ENCODE measurements around the gene SOCS7.
"Not testable (repeated sequence)": the region's sequence is repeated elsewhere in the genome, so short reads cannot be mapped to it uniquely, and the experiment has no call there.

SOCS7 gene

DNA sequence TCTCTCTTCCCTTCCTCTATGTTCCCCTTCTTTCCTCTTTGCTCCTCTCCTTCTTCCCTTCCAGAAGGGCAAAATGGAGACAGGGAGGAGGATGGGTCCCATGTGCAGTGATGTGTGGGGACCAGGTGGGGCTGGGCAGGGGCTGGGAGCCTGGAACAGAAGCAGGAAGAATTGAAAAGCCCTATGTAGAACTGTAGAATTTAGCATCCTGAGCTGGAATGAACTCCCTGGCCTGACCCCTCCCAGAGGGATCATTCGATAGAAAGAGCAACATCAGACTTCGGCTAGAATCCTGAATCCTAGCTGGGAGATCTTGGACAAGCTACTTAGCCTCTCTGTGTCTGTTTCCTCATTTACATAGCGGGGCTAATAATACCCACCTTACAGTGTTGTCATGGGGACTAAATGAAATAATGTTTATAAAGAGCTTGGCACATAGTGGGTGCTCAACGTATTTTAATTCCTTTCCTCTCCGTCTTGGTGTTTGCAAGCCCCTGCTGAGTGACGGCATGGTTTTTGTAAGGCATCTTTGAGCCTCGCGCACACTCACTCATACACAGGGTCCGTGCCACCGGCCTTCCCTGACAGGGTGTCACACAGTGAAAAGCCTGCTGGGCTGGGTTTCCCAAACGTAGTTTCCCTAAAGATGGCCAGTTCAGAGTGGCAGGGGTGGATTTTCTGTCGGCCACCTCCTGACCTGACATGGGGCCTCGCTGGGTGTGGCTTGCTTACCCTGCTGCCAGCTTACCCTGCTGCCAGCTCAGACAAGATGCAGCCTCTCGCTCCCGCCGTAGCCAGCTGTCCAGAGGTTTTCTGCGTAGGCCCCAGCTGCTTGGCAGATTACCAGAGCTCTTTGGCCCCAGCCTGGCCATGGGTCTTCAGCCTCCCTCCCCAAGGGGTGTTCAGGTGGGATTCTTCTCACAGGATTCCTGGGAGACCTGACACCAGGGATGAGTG lies 70.5 kb downstream of the SOCS7 start:
- no peak for DNase-seq

DNA sequence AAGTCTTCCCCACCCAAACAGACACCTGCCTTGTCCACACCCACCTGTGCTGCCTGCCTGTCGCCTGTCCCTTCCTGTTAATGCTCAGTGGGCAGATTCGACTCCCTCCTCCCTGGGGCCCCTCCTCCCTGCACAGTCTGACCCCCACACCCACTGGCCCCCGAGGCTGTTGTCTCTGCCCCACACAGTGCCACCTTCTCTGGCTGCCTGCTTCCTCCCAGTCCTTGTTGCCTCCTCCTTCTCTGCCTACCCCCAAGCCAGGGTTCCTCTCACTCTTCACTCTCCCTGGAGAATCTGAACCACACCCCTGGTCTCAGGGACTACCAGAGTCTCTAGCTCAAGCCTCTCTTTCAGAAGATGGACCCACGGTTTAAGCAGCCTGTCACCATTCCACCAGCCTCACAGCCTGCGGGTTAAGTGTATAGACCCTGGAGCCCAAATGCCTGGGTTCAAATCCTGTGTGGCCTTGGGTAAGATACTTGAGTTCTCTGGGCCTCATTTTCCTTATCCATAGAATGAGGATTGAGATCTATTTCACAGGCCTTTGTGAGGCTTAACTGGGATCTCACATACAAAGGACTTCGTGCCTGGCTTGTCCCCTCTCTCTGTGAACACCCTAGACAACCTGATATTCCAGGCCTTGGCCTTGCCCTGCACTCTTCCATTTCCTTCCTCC lies 72.8 kb downstream of the SOCS7 start:
- no peak for DNase-seq

DNA sequence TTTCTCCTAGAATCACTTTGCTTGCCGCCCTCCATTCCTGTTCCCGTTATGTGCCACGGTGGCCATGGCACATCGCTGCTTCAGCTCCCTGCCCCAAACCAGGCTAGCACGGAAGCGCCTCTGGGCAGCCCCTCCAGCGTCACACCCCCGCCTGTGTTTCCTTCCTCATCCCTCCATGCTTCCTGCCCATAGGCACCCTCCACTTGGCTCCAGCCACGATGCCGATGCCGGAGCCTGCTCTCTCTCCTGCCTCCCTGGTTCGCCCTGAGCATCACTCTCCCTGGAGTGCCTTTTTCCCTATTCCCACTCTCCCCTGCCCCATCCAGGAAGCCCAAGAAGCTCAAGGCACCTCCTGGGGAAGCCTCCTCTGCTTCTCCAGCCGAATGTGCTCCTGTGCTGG lies 73.4 kb downstream of the SOCS7 start:
- DNase-seq, result no peak

DNA sequence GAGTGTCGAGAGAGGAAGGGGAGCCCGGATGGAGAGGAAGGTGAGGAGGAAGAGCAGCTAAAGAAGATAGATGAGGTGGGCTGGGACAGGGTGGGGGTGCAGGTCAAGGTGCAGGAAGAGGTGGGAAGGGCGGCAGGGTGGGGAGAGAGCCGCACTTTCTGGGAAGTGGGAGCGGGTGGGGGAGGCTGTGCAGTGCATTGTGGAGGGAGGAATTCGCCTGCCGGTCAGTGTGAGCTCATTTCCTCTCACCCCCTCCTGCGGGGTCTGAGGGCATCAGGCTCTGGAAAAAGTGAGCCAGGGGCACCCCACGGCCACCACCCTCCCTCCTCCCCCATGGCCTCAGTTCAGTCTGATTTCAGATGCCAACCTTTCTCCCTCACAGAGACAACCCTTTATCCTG lies 74.1 kb downstream of the SOCS7 start:
- no peak for DNase-seq

DNA sequence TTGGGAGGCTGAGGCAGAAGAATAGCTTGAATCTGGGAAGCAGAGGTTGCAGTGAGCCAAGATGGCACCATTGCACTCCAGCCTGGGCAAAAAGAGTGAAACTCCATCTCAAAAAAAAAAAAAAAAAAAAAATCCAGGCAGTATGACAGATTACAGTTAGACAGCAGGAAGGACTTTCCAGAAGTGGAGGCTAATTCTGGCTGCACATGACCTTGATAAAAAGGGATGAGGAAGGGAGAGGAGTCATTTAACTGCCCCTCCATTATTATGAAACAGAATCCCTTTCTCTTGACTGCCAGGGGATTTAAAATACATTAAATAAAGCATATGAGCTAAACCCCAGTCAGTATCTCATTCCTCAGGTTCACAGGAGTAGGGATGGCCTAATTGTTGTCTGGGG lies 74.8 kb downstream of the SOCS7 start:
- DNase-seq, result no peak

DNA sequence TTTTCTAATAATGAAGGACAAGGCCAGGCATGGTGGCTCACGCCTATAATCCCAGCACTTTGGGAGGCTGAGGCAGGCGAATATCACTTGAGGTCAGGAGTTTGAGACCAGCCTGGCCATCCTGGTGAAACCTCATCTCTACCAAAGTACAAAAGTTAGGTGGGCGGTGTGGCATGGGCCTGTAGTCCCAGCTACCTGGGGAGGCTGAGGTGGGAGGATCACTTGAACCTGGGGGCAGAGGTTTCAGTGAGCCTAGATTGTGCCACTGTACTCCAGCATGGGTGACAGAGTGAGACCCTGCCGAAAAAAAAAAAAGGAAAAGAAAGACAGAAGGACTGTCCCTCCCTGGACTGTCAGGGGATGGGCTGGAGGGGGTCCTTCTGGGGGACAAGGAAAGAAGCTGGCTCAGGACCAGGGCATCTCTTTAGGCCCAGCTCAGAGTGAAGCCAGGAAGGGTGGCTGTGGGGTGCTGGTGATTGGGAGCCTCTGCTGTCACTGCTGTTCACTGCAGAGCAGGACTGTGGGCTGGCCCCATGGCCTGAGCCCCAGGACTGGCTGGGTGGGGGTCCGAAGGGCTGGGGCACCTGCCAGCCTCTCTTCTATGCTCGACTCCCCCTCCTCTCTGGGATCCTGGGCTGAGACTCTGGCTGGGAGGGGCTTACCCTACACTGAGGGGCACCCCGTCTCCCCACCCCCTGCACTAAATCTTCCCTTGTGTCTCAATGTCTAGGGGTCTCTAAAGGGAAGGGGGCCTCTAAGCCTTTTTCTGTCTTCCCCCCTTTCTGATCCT lies 75.7 kb downstream of the SOCS7 start:
- DNase-seq, result no peak

DNA sequence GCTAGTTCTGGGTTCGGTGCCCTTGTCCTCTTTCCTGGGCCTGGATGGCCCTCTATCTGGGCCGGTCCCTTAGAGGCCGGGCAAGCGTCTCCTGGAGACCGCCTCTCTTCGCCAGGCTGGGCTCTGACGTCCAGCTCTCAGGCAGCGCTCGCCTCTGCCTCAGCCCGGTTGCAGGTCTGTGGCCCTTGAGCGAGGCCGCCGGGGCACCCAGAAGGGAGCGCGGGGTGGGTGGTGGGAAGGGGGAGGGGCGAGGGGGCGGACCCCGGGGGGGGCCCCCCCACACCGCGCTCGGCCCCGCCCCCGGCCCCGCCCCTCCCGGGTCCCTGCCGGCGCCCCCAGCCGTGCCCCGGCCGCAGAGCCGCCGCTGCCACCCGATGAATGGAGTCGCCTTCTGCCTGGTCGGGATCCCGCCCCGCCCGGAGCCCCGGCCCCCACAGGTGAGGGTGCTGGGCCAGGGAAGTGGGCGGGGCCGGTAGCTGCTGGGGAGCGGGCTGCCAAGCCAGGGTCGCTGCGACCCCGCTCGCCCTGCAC lies 76.5 kb downstream of the SOCS7 start, which contains the start of gene ARHGAP23:
Gene ARHGAP23 (plus strand): TSS at position 353 of the 531 bp plus-strand sequence. CDS start 22 bp downstream, at position 375.
- no peak for DNase-seq

DNA sequence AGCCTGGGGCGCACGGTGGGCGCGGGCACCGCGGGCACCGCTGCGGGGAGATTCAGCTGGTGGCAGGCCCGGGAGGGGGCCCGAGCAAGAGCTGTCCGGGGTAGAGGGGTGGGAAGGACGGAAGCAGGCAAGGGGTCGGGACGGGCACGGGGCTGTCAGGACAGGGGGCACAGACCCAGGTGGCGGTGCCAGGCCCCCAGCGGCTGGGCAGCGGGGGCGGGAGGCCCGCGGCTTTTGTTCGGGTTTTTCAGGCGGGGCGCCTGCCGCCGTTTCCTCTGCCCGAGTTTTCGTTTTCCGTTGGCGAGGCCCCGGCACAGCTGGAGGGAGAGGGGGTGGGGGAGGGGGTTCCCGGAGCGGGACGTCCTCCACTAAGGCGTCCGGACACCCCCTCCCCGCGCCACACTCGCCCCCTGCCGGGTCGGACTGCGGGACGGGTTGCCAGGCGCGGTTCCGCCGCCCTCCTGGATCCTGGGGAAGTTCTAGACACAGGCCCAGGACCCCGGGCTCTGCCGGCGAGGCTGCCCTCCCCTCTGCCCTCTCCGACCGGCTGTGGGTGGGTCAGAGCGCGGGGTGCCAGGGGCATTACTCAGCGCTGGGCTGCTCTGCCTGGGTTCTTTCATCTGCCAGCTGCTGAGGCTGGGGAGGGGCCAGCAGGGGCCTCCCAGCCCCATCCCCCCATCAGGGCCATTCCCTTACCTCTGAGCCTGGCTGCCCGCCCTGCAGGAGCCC lies 77.2 kb downstream of the SOCS7 start:
- no peak for DNase-seq

DNA sequence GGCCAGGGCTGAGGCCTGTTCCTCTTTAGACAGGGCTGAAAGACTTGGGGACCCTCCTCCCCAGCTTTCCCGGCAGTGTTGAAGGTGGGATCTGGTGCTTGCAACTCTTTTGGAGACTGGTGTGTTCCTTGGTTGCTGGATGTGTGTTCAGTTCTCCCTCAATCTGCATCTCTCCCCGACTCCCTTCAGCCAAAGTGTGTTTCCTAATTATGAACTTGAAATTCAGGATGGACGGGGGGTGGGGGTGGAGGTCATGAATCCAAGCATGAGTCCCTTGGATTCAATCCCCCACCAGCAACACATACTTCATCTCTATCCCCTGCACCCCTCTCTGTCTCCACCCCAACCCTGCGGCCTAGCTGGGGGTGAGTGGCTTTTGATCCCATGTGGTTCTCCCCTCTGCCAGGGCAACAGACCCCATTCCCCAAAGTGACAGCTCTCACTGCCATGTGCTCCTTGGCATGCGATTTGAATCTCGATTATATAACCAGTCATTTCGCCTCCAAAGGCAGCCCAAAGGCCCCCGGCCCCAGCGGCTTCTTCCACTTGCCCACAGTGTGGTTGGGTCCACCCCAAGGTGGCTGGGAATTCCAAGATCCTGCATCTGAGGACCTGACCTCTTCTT lies 77.9 kb downstream of the SOCS7 start:
- DNase-seq, result no peak

DNA sequence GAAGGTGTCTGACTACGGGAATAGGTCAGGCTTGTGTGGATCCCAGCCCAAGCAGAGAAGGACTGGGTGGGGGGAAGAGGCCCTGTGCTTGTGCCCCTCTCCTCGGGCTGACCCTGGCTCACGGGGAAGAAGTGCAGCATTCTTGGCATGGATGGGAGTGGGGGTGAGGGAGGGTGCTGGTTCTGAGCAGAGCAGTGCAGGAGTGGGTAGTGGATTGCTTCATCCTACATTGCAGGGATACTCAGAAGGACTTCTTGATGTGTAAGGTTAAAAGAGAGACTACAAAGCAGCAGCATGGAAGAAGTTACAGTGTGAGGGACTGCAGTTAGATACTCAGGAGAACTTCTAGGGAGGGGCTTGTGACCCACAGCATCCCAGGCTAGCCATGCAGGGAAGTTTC lies 78.7 kb downstream of the SOCS7 start:
- DNase-seq, result no peak

DNA sequence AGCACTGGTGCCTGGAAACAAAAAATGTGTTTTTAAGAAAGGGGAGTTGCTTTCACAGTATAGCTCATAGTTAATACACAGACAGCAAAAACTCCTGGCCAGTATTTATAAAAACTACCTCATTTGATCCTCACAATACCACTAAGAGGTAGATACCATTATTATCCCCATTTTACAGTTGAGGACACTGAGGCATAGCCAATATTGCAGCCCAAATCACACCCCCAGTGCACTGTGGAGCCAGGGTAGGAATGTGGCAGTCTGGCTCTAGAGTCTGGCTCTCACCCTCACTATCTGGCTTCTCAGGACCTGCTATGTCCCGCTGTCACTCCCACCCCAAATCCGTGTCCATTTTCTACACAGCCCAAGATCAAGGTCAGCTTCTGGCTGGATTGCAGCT lies 79.2 kb downstream of the SOCS7 start:
- no peak for DNase-seq

DNA sequence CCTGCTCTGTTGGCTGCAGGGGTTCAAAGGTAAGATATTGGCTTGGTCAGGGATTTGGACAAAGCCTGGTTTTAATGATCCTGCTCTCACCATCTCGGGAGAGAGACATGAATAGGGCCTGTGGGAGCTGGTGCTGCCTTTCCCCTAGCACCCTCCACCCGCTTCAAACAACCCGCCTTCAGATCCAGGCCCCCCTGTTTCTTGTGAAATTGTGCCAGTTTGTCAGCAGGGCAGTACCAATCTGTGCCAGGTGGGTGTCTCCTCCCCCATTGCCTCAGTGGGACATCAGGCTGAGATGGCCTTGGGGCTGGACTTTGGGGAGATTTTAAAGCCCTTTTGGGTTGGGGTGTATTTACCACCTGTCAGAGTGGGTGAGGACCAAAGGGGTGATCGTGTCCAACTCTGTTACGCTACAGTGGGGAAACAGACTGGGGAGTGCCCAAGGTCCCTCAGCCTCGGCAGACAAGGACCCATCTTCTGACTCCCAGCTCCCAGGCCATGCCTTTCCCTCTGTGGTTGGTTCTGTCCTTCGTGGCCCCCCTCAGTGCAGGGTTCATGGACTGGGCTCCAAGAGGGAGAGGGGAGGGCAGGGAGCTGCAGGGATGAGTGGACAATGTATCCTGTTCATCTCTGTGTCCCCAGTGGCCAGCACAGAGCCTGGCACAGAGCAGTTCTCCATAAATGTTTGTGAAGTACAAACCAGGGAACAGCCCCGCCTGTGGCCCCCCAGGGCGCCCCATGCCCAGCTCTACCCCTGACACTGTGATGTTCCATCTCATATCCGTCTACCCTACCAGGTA lies 79.9 kb downstream of the SOCS7 start:
- no peak for DNase-seq

DNA sequence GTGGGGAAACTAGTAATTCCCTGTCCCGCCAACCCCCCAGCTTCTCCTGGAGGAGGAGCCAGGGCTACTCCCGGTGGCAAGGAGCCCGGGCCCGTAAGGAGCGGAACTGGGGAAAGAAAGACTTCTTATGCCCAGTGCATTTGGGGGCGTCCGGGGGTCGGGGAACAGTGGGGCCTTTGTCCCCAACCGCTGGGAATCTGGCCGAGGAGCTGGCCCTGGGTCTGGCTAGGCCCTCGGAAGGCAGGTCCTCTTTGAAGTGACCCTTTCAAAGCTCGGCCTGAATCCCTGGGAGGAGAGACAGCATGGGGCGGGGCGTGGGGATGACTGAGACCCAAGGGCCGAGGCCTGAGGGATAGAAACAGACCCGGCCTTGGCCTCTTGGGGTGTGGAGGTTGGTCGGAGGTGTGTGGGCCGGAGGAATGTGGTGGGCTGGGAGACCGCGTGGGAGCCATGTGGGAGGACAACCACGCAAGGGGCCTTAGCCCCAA lies 82.6 kb downstream of the SOCS7 start:
- DNase-seq, result no peak

DNA sequence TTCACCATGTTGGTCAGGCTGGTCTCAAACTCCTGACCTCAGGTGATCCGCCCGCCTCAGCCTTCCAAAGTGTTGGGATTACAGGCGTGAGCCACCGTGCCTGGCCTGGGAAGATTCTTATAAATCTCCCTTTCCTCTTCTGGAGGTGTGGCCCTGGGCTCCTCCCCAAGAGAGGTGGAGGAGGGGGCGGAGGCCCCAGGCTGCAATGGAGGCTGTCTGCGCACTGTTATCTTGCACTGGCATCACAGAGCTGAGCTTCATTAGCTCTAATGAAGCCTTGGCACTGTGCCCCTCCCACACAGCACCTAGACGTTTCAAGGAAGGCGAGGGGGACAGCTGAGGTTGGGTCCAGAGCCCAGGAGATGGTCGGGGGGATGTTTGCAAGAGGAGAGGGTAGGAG lies 84.2 kb downstream of the SOCS7 start:
- no peak for DNase-seq

DNA sequence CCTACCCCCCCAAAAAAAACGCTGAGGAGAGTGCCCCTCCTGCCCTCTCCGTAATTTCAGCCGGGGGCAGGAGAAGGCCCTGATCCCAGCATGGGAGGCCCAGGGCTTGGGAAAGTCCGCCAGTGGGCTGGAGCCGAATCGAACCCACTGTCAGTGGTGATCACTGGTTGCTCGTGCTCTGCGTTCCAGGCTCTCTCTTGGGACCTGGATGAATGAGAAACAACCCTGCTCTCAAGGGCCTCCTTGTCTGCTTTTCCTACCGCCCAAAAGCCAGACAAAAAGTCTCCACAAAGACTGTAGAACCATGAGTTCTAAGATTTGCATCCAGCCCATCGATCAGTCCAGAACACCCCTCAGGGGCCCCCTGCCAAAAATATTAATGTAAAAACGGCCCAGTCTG lies 84.7 kb downstream of the SOCS7 start:
- no peak for DNase-seq

DNA sequence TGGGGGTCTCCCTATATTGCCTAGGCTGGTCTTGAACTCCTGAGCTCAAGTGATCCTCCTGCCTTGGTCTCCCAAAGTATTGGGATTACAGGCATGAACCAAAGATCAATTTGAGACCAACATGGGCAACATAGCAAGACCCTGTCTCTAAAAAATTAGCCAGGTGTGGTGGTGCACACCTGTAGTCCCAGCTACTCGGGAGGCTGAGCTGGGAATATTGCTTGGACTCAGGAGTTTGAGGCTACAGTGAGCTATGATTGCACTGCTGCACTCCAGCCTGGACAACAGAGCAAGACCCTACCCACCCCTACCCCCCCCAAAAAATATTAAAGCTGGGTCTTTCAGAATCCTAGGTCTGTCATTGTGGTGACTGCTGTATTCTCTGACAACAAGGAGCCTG lies 85.7 kb downstream of the SOCS7 start:
- not testable (repeated sequence) for DNase-seq

DNA sequence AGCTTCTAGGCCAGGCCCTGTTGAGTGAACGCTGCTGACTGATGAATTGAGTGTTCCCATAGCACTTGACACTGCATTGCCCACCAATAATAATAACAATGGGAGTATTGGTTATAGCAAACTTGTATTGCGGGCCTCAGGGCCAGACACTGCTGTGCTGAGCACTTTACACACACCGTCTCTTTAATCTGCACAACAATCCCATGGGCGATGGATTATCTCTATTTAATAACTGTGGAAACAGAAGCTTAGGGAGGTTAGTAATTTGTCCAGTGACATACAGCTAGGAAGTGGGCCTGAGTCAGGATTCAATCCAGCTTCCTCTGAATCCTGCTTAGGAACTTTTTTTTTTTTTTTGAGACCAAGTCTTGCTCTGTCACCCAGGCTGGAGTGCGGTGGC lies 87.8 kb downstream of the SOCS7 start:
- no peak for DNase-seq

DNA sequence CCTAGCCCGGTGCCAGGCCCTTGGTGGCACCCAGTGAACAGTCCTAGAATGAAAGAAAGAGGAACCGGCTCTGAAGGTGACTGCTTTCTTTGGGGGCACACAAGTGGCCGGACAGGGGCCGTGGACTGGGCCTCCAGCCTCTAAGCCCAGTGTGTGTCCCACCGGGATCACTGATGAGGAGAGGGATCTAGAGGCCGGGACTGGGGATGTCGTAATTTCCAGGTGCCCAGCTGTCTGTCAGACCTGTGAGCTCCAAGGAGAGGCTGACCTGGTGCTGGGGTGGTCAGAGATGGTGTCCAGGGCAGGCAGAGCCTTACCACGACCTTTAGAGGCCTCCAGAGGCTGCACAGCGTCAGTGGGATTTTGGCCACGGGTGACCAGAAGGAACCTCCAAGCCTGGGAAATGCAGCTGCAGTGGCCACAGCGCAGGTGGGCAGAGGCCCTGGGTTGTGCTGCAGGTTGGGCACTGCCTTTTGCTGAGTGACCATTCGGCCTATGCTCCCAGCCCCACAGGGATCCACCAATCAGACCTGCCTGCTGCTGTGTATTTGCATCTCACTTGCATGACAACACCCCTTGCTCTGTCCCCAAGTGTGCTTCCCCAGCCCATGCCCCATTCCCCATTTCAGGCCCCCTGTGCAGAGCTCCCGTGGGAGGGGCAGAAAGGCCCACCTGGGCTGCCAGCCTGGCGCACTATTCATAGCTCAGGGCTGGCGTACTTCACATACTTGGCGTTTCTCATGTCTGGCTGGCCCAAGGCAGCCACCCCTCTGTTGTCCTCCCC lies 89.2 kb downstream of the SOCS7 start:
- DNase-seq, result no peak

DNA sequence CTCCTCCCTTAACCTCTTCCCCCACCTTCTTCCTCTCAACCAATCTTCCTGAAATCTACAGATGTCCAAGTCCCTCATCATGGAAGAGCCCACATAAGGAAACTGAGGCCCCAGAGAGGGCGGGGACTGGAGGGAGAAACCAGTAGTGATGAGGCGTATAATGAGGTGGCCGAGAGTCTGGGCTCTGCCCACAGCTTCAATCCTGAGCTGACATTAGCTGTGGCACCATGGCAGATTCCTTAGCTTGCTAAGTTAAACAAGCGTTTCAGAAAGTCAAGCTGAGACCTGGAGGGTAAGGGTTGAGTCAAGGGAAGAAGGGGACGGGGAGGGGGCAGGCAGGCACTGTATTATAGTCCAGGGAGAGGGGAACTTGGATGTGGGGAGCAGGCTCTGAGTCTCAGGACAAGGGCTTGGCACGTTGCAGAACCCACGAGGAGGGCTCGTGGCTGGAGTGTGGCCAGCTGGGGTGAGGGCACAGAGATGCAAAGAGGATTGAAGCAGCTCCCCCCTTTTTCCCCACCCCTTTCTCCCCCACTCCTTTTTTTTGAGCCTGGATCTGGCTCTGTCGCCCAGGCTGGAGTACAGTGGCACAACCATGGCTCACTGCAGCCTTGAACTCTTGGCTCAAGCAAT lies 89.9 kb downstream of the SOCS7 start:
- no peak for DNase-seq

DNA sequence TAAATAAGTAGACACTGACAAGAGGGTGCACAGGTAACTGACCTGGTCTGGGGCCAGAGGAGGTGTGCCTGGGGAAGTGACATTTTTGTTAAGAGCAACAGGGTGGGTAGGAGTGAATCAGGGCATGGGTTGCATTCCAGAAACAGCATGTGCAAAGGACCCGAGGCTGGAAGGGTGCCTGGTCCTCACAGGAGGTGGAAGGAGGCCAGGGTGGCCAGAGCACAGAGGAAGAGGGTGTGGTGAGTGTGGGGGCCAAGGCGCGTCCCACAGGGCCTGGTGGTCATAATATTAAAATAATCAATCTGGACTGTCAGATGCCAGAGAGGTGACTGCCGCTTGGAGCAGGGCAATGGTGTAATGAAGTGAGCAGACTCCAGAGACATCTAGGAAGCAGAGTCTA lies 90.9 kb downstream of the SOCS7 start:
- no peak for DNase-seq
